Endothelial cell of umbilical vein (primary cell): ENCODE data around the gene MVD. TPM values are rescaled to one million over a fixed set of nuclear protein-coding genes. Genes with fewer than 3 reads are reported as not detected.

Experiments used
- BruUV-seq: library from RNA; stranded (reverse); fragments of 400-500 nt; replicated peaks from 2 replicates; lab custom pipeline; 2021; lab: Mats Ljungman, UMichigan
- CTCF ChIA-PET: fragments of 300-600, 350-600 bp; sonication (Branson Sonifier 250); formaldehyde crosslinking; loops from one replicate; lab custom pipeline; 2021; ENCODE audit warnings: antibody characterized with exemption, inconsistent platforms; lab: Charles Lee
- POLR2A ChIA-PET: fragments of 300-600, 350-600 bp; sonication (Branson Sonifier 250); formaldehyde crosslinking; loops from one replicate; lab custom pipeline; 2021; ENCODE audit warnings: antibody characterized with exemption, inconsistent platforms; lab: Charles Lee
- DNase-seq: peaks from one replicate; pipeline ENCODE4 v3.0.0-alpha.2; 2011; ENCODE audit warnings: low read depth, low spot score
- FAIRE-seq: peaks from 2 replicates; lab custom pipeline; 2011; peaks lifted over from hg19 to GRCh38; lab: Jason Lieb, UNC
- H2AFZ ChIP-seq: 2 replicates; pipeline ENCODE4 v1.6.0; 2012; ENCODE audit warnings: low read depth, low read length, control low read depth, inconsistent platforms
- H3K27ac ChIP-seq: 2 replicates; pipeline ENCODE4 v1.5.1; 2011; ENCODE audit warnings: low read depth, mild to moderate bottlenecking, control low read depth, low read length, moderate library complexity; ENCODE audit not compliant: insufficient read depth
- H3K27me3 ChIP-seq, 2 experiments: 2 replicates each; pipeline versions ENCODE4 v1.6.0 to v1.6.1; 2011; ENCODE audit warnings: low read length in 2 of 2, mixed read lengths in 1 of 2; ENCODE audit not compliant: control insufficient read depth in 2 of 2, insufficient read depth in 2 of 2
- H3K36me3 ChIP-seq, 2 experiments: 2 replicates in 1 of 2; 3 replicates in 1 of 2; pipeline ENCODE4 v1.5.1; 2011; ENCODE audit warnings: low read length in 2 of 2, mild to moderate bottlenecking in 1 of 2, moderate library complexity in 1 of 2; ENCODE audit not compliant: control insufficient read depth in 2 of 2, insufficient read depth in 2 of 2; ENCODE audit errors: extremely low read depth in 1 of 2
- H3K4me1 ChIP-seq: 3 replicates; pipeline ENCODE4 v1.5.1; 2011; ENCODE audit warnings: mild to moderate bottlenecking, low read length; ENCODE audit not compliant: control insufficient read depth, insufficient read depth; ENCODE audit errors: extremely low read depth
- H3K4me2 ChIP-seq: 2 replicates; pipeline ENCODE4 v1.6.1; 2011; ENCODE audit warnings: low read length, control low read depth, mixed read lengths; ENCODE audit not compliant: insufficient read depth
- H3K4me3 ChIP-seq, 3 experiments: fragments of 200-600 bp in 1 of 3; sonication (generic), shearing (Covaris generic) in 1 of 3; replicated peaks in 1 of 3; 2 replicates each; pipeline ENCODE4 v1.5.1; 2011 to 2016; ENCODE audit warnings: control low read depth in 3 of 3, low read length in 3 of 3, mild to moderate bottlenecking in 2 of 3, inconsistent platforms in 1 of 3, low read depth in 1 of 3, moderate library complexity in 1 of 3; ENCODE audit not compliant: insufficient read depth in 1 of 3
- H3K79me2 ChIP-seq: 2 replicates; pipeline ENCODE4 v1.6.0; 2012; ENCODE audit warnings: low read length, inconsistent platforms; ENCODE audit not compliant: control insufficient read depth, insufficient read depth
- H3K9ac ChIP-seq: replicated peaks from 2 replicates; pipeline ENCODE3; 2011; ENCODE audit warnings: low read length, control low read depth; ENCODE audit not compliant: insufficient read depth; ENCODE audit errors: extremely low read depth
- H3K9me1 ChIP-seq: replicated peaks from 3 replicates; pipeline ENCODE4 v1.6.0; 2011; ENCODE audit warnings: mild to moderate bottlenecking, low read length; ENCODE audit not compliant: control insufficient read depth, insufficient read depth; ENCODE audit errors: extremely low read depth
- H3K9me3 ChIP-seq: replicated peaks from 2 replicates; pipeline ENCODE4 v1.5.1; 2012; ENCODE audit warnings: low read length, inconsistent platforms; ENCODE audit not compliant: control insufficient read depth, insufficient read depth
- H4K20me1 ChIP-seq: replicated peaks from 2 replicates; pipeline ENCODE3; 2011; ENCODE audit warnings: mild to moderate bottlenecking, low read length; ENCODE audit not compliant: control insufficient read depth, insufficient read depth; ENCODE audit errors: extremely low read depth
- CTCF ChIP-seq, 2 donors: IDR thresholded peaks; 1 replicate in 1 of 2; 2 replicates in 1 of 2; pipeline ENCODE4 v1.5.1; 2011; ENCODE audit warnings: low read length in 2 of 2, mild to moderate bottlenecking in 2 of 2, moderate library complexity in 2 of 2, control low read depth in 1 of 2, inconsistent platforms in 1 of 2, low read depth in 1 of 2; ENCODE audit not compliant: insufficient read depth in 1 of 2; ENCODE audit errors: extremely low read depth in 1 of 2
- EZH2 ChIP-seq: IDR thresholded peaks from 2 replicates; pipeline ENCODE4 v1.6.1; 2012; ENCODE audit warnings: borderline replicate concordance, low read depth, mild to moderate bottlenecking, moderate library complexity, low read length, inconsistent platforms; ENCODE audit not compliant: severe bottlenecking
- FOS ChIP-seq: IDR thresholded peaks from 2 replicates; pipeline ENCODE4 v1.6.1; 2011; ENCODE audit warnings: mild to moderate bottlenecking, low read length, moderate library complexity, borderline replicate concordance; ENCODE audit not compliant: insufficient read depth
- GATA2 ChIP-seq: IDR thresholded peaks from 2 replicates; pipeline ENCODE4 v1.7.0; 2011; ENCODE audit warnings: low read depth, mild to moderate bottlenecking, moderate library complexity, mixed read lengths, low read length; ENCODE audit not compliant: insufficient read length, insufficient read depth
- JUN ChIP-seq: IDR thresholded peaks from 2 replicates; pipeline ENCODE4 v1.6.1; 2011; ENCODE audit warnings: borderline replicate concordance, low read depth; ENCODE audit not compliant: insufficient read length, insufficient read depth
- MYC ChIP-seq: IDR thresholded peaks from one replicate; pipeline ENCODE4 v1.6.1; 2011; ENCODE audit warnings: mild to moderate bottlenecking, low read depth, low read length
- POLR2A ChIP-seq: IDR thresholded peaks from 2 replicates; pipeline ENCODE4 v1.6.1; 2012; ENCODE audit warnings: low read depth, mild to moderate bottlenecking, control low read depth, low read length
- POLR2AphosphoS5 ChIP-seq: IDR thresholded peaks from 2 replicates; pipeline ENCODE4 v1.6.1; 2012; ENCODE audit warnings: low read depth, mild to moderate bottlenecking, control low read depth, low read length, moderate library complexity; ENCODE audit not compliant: insufficient read depth
- dilution Hi-C: fragments of 300-500 bp; cut with MboI; formaldehyde crosslinking; loops from one replicate; pipeline ENCODE4 v1.15.0; 2019; ENCODE audit warnings: low sequenced_read_pairs; ENCODE audit not compliant: extremely low pct_ligation_motif_present
- intact Hi-C: fragments of 100-400 bp; cut with micrococcal nuclease; formaldehyde crosslinking; loops from one replicate; pipeline ENCODE4 v1.10.0; 2022
- polyA plus RNA-seq, 4 experiments: library from polyadenylated mRNA; depleted of rRNA in 3 of 4; stranded (reverse) in 3 of 4; unstranded in 1 of 4; fragments of >200 nt; gene quantifications; 2 replicates each; pipeline versions ENCODE4 v1.2.1 to v1.2.3, GENCODE V29; 2011 to 2012; ENCODE audit warnings: missing spikeins in 1 of 4
- total RNA-seq: library from RNA; stranded (reverse); gene quantifications from 2 replicates; pipeline ENCODE4 v1.2.3, GENCODE V29; 2021
- TF ChIP-seq, protein P1 (sequence below): IDR thresholded peaks from 2 replicates; pipeline ENCODE4 v1.6.1; 2011; ENCODE audit not compliant: insufficient read depth, insufficient read length

Gene MVD
- total and polyA plus RNA-seq, 2 donors (not counting 3 experiments of a cell fraction or from before 2014, with no cell fraction given), result 64.4 to 142 TPM

GRCh38 chr16:88616320-88616719, 46.6 kb downstream of the MVD start:
- CTCF ChIA-PET, result interaction anchor here (1.1 kb wide), 1 partner anchor 9 kb away, joined by 3 read pairs; no protein-coding TSS in a partner anchor
- no peaks in the 10 kb centered on the region for H4K20me1 ChIP-seq
- H3K27ac ChIP-seq, result no peak overlapping the region
- dilution Hi-C loops (no loop called here), intact Hi-C loops (no loop called here)
- no peak overlapping the region for H2AFZ ChIP-seq
- no TSS peak for BruUV-seq
- H3K9me1 ChIP-seq, result no peaks in the 10 kb centered on the region
- FAIRE-seq (no peak), DNase-seq (no peak)
- no peaks in the 10 kb centered on the region for H3K9me3 ChIP-seq
- H3K27me3 ChIP-seq, result no peaks in the 10 kb centered on the region
- peaks cover 0 to 21% of the 10 kb centered on the region in 2 experiments for H3K36me3 ChIP-seq
- no peaks in the 10 kb centered on the region for H3K4me1 ChIP-seq
- POLR2A ChIA-PET, result no interaction called here
- no peak for TF ChIP-seq GATA2
- TF ChIP-seq MYC, result no peak
- TF ChIP-seq JUN, result no peak
- TF ChIP-seq POLR2AphosphoS5, result no peak
- no peak for TF ChIP-seq POLR2A
- TF ChIP-seq CTCF (IDR thresholded peaks at IDR 0.05; ENCODE audit: extremely low read depth in 1 of 2, insufficient read depth in 1 of 2, low read depth in 1 of 2, low read length in 2 of 2), result no peak
- TF ChIP-seq, protein P1, sequence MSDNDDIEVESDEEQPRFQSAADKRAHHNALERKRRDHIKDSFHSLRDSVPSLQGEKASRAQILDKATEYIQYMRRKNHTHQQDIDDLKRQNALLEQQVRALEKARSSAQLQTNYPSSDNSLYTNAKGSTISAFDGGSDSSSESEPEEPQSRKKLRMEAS, result no peak
- TF ChIP-seq EZH2, result no peak
- no peak for TF ChIP-seq FOS
- peaks cover 4% of the 10 kb centered on the region for H3K79me2 ChIP-seq
- H3K4me3 ChIP-seq, result no peak overlapping the region
- no peak overlapping the region for H3K9ac ChIP-seq
- no peak overlapping the region for H3K4me2 ChIP-seq
